Measurements from ENCODE around the gene BCL11A. TPM values are rescaled to one million over a fixed set of nuclear protein-coding genes. Genes with fewer than 3 reads are reported as not detected.

The BCL11A gene
- total RNA-seq, 2 experiments from 2014 or later: 2.3 to 3.3 TPM

GRCh38 chr2:60438653-60439052, 114.8 kb downstream of the BCL11A start:
- Histone ChIP-seq H3K27ac (ENCODE audit: low read depth in 1 of 2, low read length in 2 of 2) (no peak overlapping the region), H3K4me3 (ENCODE audit: low read length) (no peak overlapping the region), H3K4me1 (ENCODE audit: insufficient read depth, low read length) (no peaks in the 10 kb centered on the region), H3K36me3 (ENCODE audit: insufficient read depth, low read length) (no peaks in the 10 kb centered on the region), H3K27me3 (ENCODE audit: control insufficient read depth in 1 of 2, insufficient read depth in 2 of 2, low read length in 2 of 2) (no peaks in the 10 kb centered on the region), H3K9me3 (ENCODE audit: control insufficient read depth in 1 of 2, insufficient read depth in 1 of 2, low read length in 2 of 2) (peaks cover 0 to 4% of the 10 kb centered on the region in 2 experiments)
- no peak for ATAC-seq (ENCODE audit: poor library complexity)
- H3K9me3 Mint-ChIP-seq: no peaks in the 10 kb centered on the region
- no peaks in the 10 kb centered on the region for H3K36me3 Mint-ChIP-seq (ENCODE audit: low read depth)
- no peak for TF ChIP-seq CTCF (IDR thresholded peaks at IDR 0.05)
- H3K4me1 Mint-ChIP-seq (ENCODE audit: low read depth): no peaks in the 10 kb centered on the region
- ChIA-PET POLR2A (no interaction called here), CTCF (no interaction called here)
- intact Hi-C loops (cut with DNase I, micrococcal nuclease): no loop called here
- peaks cover 4% of the 10 kb centered on the region for H3K27me3 Mint-ChIP-seq
- DNase-seq: no peak
- no peak overlapping the region for H3K4me3 Mint-ChIP-seq
- no peak overlapping the region for H3K27ac Mint-ChIP-seq

- no peak overlapping the region for H3K4me3 ChIP-seq (ENCODE audit: low read length)
Observed at GRCh38 chr2:60438131-60438530, 115.3 kb downstream of the BCL11A start.

GRCh38 chr2:60437080-60437696, 116.3 kb downstream of the BCL11A start:
- no peaks in the 10 kb centered on the region for H3K27me3 ChIP-seq (ENCODE audit: control insufficient read depth in 1 of 2, insufficient read depth in 2 of 2, low read length in 2 of 2)
- H3K4me1 ChIP-seq (ENCODE audit: insufficient read depth, low read length): no peaks in the 10 kb centered on the region
- ChIA-PET CTCF (no interaction called here), POLR2A (no interaction called here)
- Mint-ChIP-seq H3K36me3 (ENCODE audit: low read depth) (no peaks in the 10 kb centered on the region), H3K9me3 (no peaks in the 10 kb centered on the region), H3K4me1 (ENCODE audit: low read depth) (no peaks in the 10 kb centered on the region), H3K27ac (no peak overlapping the region), H3K27me3 (peaks cover 4% of the 10 kb centered on the region), H3K4me3 (no peak overlapping the region)
- no peaks in the 10 kb centered on the region for H3K36me3 ChIP-seq (ENCODE audit: insufficient read depth, low read length)
- H3K27ac ChIP-seq (ENCODE audit: low read depth in 1 of 2, low read length in 2 of 2): no peak overlapping the region
- no peak overlapping the region for H3K4me3 ChIP-seq (ENCODE audit: low read length)
- intact Hi-C loops (cut with DNase I, micrococcal nuclease): no loop called here
- H3K9me3 ChIP-seq (ENCODE audit: control insufficient read depth in 1 of 2, insufficient read depth in 1 of 2, low read length in 2 of 2): peaks cover 0 to 11% of the 10 kb centered on the region in 2 experiments
- no peak for DNase-seq
- TF ChIP-seq CTCF (IDR thresholded peaks at IDR 0.05): no peak
- no peak for ATAC-seq (ENCODE audit: poor library complexity)

More at GRCh38 chr2:60438131-60438530, 115.3 kb downstream of the BCL11A start:
- intact Hi-C loops (cut with DNase I, micrococcal nuclease): no loop called here
- ATAC-seq (ENCODE audit: poor library complexity) (no peak), DNase-seq (no peak)
- H3K27me3 Mint-ChIP-seq: peaks cover 4% of the 10 kb centered on the region
- no peak overlapping the region for H3K4me3 Mint-ChIP-seq
- no peaks in the 10 kb centered on the region for H3K4me1 Mint-ChIP-seq (ENCODE audit: low read depth)
- Histone ChIP-seq H3K27ac (ENCODE audit: low read depth in 1 of 2, low read length in 2 of 2) (no peak overlapping the region), H3K36me3 (ENCODE audit: insufficient read depth, low read length) (no peaks in the 10 kb centered on the region), H3K9me3 (ENCODE audit: control insufficient read depth in 1 of 2, insufficient read depth in 1 of 2, low read length in 2 of 2) (peaks cover 0 to 4% of the 10 kb centered on the region in 2 experiments), H3K4me1 (ENCODE audit: insufficient read depth, low read length) (no peaks in the 10 kb centered on the region), H3K27me3 (ENCODE audit: control insufficient read depth in 1 of 2, insufficient read depth in 2 of 2, low read length in 2 of 2) (no peaks in the 10 kb centered on the region)
- no peak for TF ChIP-seq CTCF (IDR thresholded peaks at IDR 0.05)
- H3K36me3 Mint-ChIP-seq (ENCODE audit: low read depth): no peaks in the 10 kb centered on the region
- H3K27ac Mint-ChIP-seq: no peak overlapping the region
- H3K9me3 Mint-ChIP-seq: no peaks in the 10 kb centered on the region
- POLR2A ChIA-PET: no interaction called here
- CTCF ChIA-PET: no interaction called here

Measured in CD4-positive, alpha-beta T cell (primary cell).